Measurements from ENCODE around the gene SLC1A3.

Gene SLC1A3

GRCh38 chr5:36605241-36605640, 1.2 kb upstream of the SLC1A3 start:
- TF ChIP-seq REST (IDR thresholded peaks at IDR 0.05; ENCODE audit: insufficient read depth in 1 of 2, low read depth in 2 of 2, low read length in 2 of 2) (no peak), FOXP2 (optimal IDR thresholded peaks at IDR 0.05; ENCODE audit: borderline replicate concordance, extremely low read depth, extremely low read length, insufficient read depth) (no peak), TAF1 (IDR thresholded peaks at IDR 0.05; ENCODE audit: borderline replicate concordance, insufficient read depth, low read length) (no peak), SIN3A (IDR thresholded peaks at IDR 0.05; ENCODE audit: borderline replicate concordance, insufficient read depth, low read length) (no peak), POLR2AphosphoS5 (IDR thresholded peaks at IDR 0.05; ENCODE audit: low read depth, low read length) (no peak)

GRCh38 chr5:36606036-36606427, 374 bp upstream of the SLC1A3 start:
- no peak for TF ChIP-seq POLR2AphosphoS5 (IDR thresholded peaks at IDR 0.05; ENCODE audit: low read depth, low read length)
- TF ChIP-seq FOXP2 (optimal IDR thresholded peaks at IDR 0.05; ENCODE audit: borderline replicate concordance, extremely low read depth, extremely low read length, insufficient read depth): no peak
- no peak for TF ChIP-seq SIN3A (IDR thresholded peaks at IDR 0.05; ENCODE audit: borderline replicate concordance, insufficient read depth, low read length)
- TF ChIP-seq TAF1 (IDR thresholded peaks at IDR 0.05; ENCODE audit: borderline replicate concordance, insufficient read depth, low read length): no peak

- TF ChIP-seq SIN3A (IDR thresholded peaks at IDR 0.05; ENCODE audit: borderline replicate concordance, insufficient read depth, low read length) (no peak), TAF1 (IDR thresholded peaks at IDR 0.05; ENCODE audit: borderline replicate concordance, insufficient read depth, low read length) (no peak), FOXP2 (optimal IDR thresholded peaks at IDR 0.05; ENCODE audit: borderline replicate concordance, extremely low read depth, extremely low read length, insufficient read depth) (no peak), REST (IDR thresholded peaks at IDR 0.05; ENCODE audit: insufficient read depth in 1 of 2, low read depth in 2 of 2, low read length in 2 of 2) (no peak), POLR2AphosphoS5 (IDR thresholded peaks at IDR 0.05; ENCODE audit: low read depth, low read length) (no peak)
Observed at GRCh38 chr5:36607114-36607571, 737 bp downstream of the SLC1A3 start.

GRCh38 chr5:36607838-36608783, 1.7 kb downstream of the SLC1A3 start:
- no peak for TF ChIP-seq FOXP2 (optimal IDR thresholded peaks at IDR 0.05; ENCODE audit: borderline replicate concordance, extremely low read depth, extremely low read length, insufficient read depth)
- TF ChIP-seq REST (IDR thresholded peaks at IDR 0.05; ENCODE audit: insufficient read depth in 1 of 2, low read depth in 2 of 2, low read length in 2 of 2): no peak
- TF ChIP-seq POLR2AphosphoS5 (IDR thresholded peaks at IDR 0.05; ENCODE audit: low read depth, low read length): no peak
- TF ChIP-seq TAF1 (IDR thresholded peaks at IDR 0.05; ENCODE audit: borderline replicate concordance, insufficient read depth, low read length): no peak
- TF ChIP-seq SIN3A (IDR thresholded peaks at IDR 0.05; ENCODE audit: borderline replicate concordance, insufficient read depth, low read length): no peak

- TF ChIP-seq REST (IDR thresholded peaks at IDR 0.05; ENCODE audit: insufficient read depth in 1 of 2, low read depth in 2 of 2, low read length in 2 of 2): no peak
- no peak for TF ChIP-seq FOXP2 (optimal IDR thresholded peaks at IDR 0.05; ENCODE audit: borderline replicate concordance, extremely low read depth, extremely low read length, insufficient read depth)
- no peak for TF ChIP-seq TAF1 (IDR thresholded peaks at IDR 0.05; ENCODE audit: borderline replicate concordance, insufficient read depth, low read length)
- no peak for TF ChIP-seq POLR2AphosphoS5 (IDR thresholded peaks at IDR 0.05; ENCODE audit: low read depth, low read length)
- TF ChIP-seq SIN3A (IDR thresholded peaks at IDR 0.05; ENCODE audit: borderline replicate concordance, insufficient read depth, low read length): no peak
Observed at GRCh38 chr5:36610621-36611020, 4.2 kb downstream of the SLC1A3 start.

Data from PFSK-1 (cell line).